H1 (cell line): ENCODE data around the gene MBNL1. TPM values are rescaled to one million over a fixed set of nuclear protein-coding genes. Genes with fewer than 3 reads are reported as not detected.

Experiments
- CTCF ChIA-PET: fragments of 300-600 bp; sonication (Branson Sonifier 250); formaldehyde crosslinking; loops from one replicate; lab custom pipeline; 2021; ENCODE audit not compliant: partially characterized antibody; lab: Charles Lee
- POLR2A ChIA-PET: fragments of 300-600 bp; sonication (Branson Sonifier 250); formaldehyde crosslinking; loops from one replicate; lab custom pipeline; 2021; ENCODE audit warnings: inconsistent platforms; ENCODE audit not compliant: partially characterized antibody; lab: Charles Lee
- DNase-seq, 2 experiments: peaks; one replicate each; pipeline versions ENCODE4 v3.0.0 to v3.0.0-alpha.2; 2010 to 2022; ENCODE audit warnings: low spot score in 2 of 2, low read depth in 1 of 2, mixed read lengths in 1 of 2
- FAIRE-seq: peaks from 2 replicates; lab custom pipeline; 2011; peaks lifted over from hg19 to GRCh38; lab: Jason Lieb, UNC
- H2AFZ ChIP-seq: 2 replicates; pipeline ENCODE4 v1.8.1; 2012; ENCODE audit warnings: low read length, inconsistent platforms
- H2AK5ac ChIP-seq: 2 replicates; pipeline ENCODE4 v1.6.1; 2013; ENCODE audit warnings: low read depth, low read length
- H2BK120ac ChIP-seq: replicated peaks from 2 replicates; pipeline ENCODE3; 2013; ENCODE audit warnings: low read depth, low read length, inconsistent platforms
- H2BK12ac ChIP-seq: 2 replicates; pipeline ENCODE4 v1.6.1; 2013; ENCODE audit warnings: low read depth, low read length
- H2BK15ac ChIP-seq: 2 replicates; pipeline ENCODE4 v1.6.1; 2013; ENCODE audit warnings: low read length
- H2BK20ac ChIP-seq: 2 replicates; pipeline ENCODE4 v1.6.1; 2013; ENCODE audit warnings: low read length
- H2BK5ac ChIP-seq: 2 replicates; pipeline ENCODE4 v1.6.1; 2013; ENCODE audit warnings: low read depth, low read length
- H3K14ac ChIP-seq: 2 replicates; pipeline ENCODE4 v1.6.1; 2013; ENCODE audit warnings: inconsistent platforms; ENCODE audit not compliant: insufficient read length
- H3K18ac ChIP-seq: 2 replicates; pipeline ENCODE4 v1.6.1; 2013; ENCODE audit warnings: low read length; ENCODE audit errors: extremely low read depth
- H3K23ac ChIP-seq: 2 replicates; pipeline ENCODE4 v1.6.1; 2013; ENCODE audit warnings: inconsistent platforms; ENCODE audit not compliant: insufficient read length
- H3K23me2 ChIP-seq: 2 replicates; pipeline ENCODE4 v1.6.1; 2013; ENCODE audit warnings: low read depth, low read length
- H3K27ac ChIP-seq: 2 replicates; pipeline ENCODE4 v1.6.1; 2011; ENCODE audit warnings: low read depth, low read length, inconsistent platforms
- H3K27me3 ChIP-seq, 4 experiments: replicated peaks in 1 of 4; 1 replicate in 1 of 4; 2 replicates in 3 of 4; pipeline versions ENCODE4 v1.6.1 to v1.8.1; 2011 to 2013; ENCODE audit warnings: low read length in 3 of 4, mild to moderate bottlenecking in 3 of 4, inconsistent platforms in 2 of 4, mixed read lengths in 2 of 4, moderate library complexity in 1 of 4; ENCODE audit not compliant: control insufficient read depth in 3 of 4, insufficient read depth in 3 of 4; ENCODE audit errors: extremely low read depth in 1 of 4
- H3K36me3 ChIP-seq, 4 experiments: 2 replicates each; pipeline versions ENCODE4 v1.6.1 to v1.8.1; 2011 to 2013; ENCODE audit warnings: mild to moderate bottlenecking in 4 of 4, low read length in 3 of 4, moderate library complexity in 2 of 4, control low read depth in 1 of 4, inconsistent platforms in 1 of 4; ENCODE audit not compliant: insufficient read depth in 4 of 4, control insufficient read depth in 2 of 4
- H3K4ac ChIP-seq: replicated peaks from 2 replicates; pipeline ENCODE3; 2013; ENCODE audit warnings: low read length, low read depth, mixed read lengths, inconsistent platforms; ENCODE audit not compliant: insufficient read length
- H3K4me1 ChIP-seq, 4 experiments: replicated peaks in 1 of 4; 1 replicate in 1 of 4; 2 replicates in 3 of 4; pipeline versions ENCODE4 v1.6.1 to v1.8.1; 2011 to 2013; ENCODE audit warnings: low read length in 3 of 4, inconsistent platforms in 2 of 4, mixed read lengths in 1 of 4; ENCODE audit not compliant: insufficient read depth in 4 of 4, control insufficient read depth in 3 of 4
- H3K4me2 ChIP-seq, 2 experiments: 2 replicates each; pipeline versions ENCODE4 v1.6.1 to v1.8.1; 2011 to 2013; ENCODE audit warnings: low read depth in 2 of 2, low read length in 2 of 2, control low read depth in 1 of 2, inconsistent platforms in 1 of 2, mild to moderate bottlenecking in 1 of 2; ENCODE audit not compliant: insufficient read depth in 1 of 2
- H3K4me3 ChIP-seq, 4 experiments: fragments of 200-600, 300-600 bp in 1 of 4; sonication (generic), shearing (Covaris generic), sonication (Bioruptor Twin) in 1 of 4; 2 replicates each; pipeline versions ENCODE4 v1.5.1 to v1.8.1; 2011 to 2016; ENCODE audit warnings: low read length in 4 of 4, low read depth in 3 of 4, control low read depth in 2 of 4, inconsistent platforms in 2 of 4, mild to moderate bottlenecking in 2 of 4, mixed read lengths in 1 of 4, moderate library complexity in 1 of 4; ENCODE audit not compliant: insufficient read depth in 2 of 4; ENCODE audit errors: extremely low read depth in 1 of 4
- H3K56ac ChIP-seq: replicated peaks from 2 replicates; pipeline ENCODE3; 2013; ENCODE audit warnings: low read depth, mild to moderate bottlenecking, mixed read lengths, low read length, inconsistent platforms; ENCODE audit not compliant: insufficient read length
- H3K79me1 ChIP-seq: 2 replicates; pipeline ENCODE4 v1.6.1; 2013; ENCODE audit warnings: low read depth, low read length, control low read depth
- H3K79me2 ChIP-seq, 2 experiments: 2 replicates each; pipeline versions ENCODE4 v1.6.1 to v1.8.1; 2012 to 2013; ENCODE audit warnings: low read length in 2 of 2, mild to moderate bottlenecking in 2 of 2, inconsistent platforms in 1 of 2; ENCODE audit not compliant: insufficient read depth in 2 of 2, control insufficient read depth in 1 of 2
- H3K9ac ChIP-seq, 4 experiments: replicated peaks in 1 of 4; 1 replicate in 1 of 4; 2 replicates in 3 of 4; pipeline versions ENCODE4 v1.6.1 to v1.8.1; 2011 to 2013; ENCODE audit warnings: low read depth in 3 of 4, low read length in 3 of 4, control low read depth in 2 of 4, mild to moderate bottlenecking in 2 of 4, moderate library complexity in 2 of 4, inconsistent platforms in 1 of 4; ENCODE audit errors: extremely low read depth in 1 of 4
- H3K9me3 ChIP-seq, 2 experiments: 2 replicates each; pipeline versions ENCODE4 v1.6.1 to v1.8.1; 2012 to 2013; ENCODE audit warnings: mild to moderate bottlenecking in 2 of 2, moderate library complexity in 2 of 2, control low read depth in 1 of 2, inconsistent platforms in 1 of 2, low read depth in 1 of 2, low read length in 1 of 2, mixed read lengths in 1 of 2; ENCODE audit not compliant: insufficient read depth in 2 of 2
- H4K20me1 ChIP-seq, 2 experiments: replicated peaks in 1 of 2; 2 replicates each; pipeline versions ENCODE3 to v1.8.1; 2011 to 2013; ENCODE audit warnings: inconsistent platforms in 2 of 2, low read length in 2 of 2, mild to moderate bottlenecking in 1 of 2; ENCODE audit not compliant: insufficient read depth in 2 of 2, control insufficient read depth in 1 of 2
- H4K5ac ChIP-seq: 2 replicates; pipeline ENCODE4 v1.6.1; 2013; ENCODE audit warnings: low read length, low read depth, mixed read lengths, inconsistent platforms; ENCODE audit not compliant: insufficient read length
- H4K8ac ChIP-seq: 2 replicates; pipeline ENCODE4 v1.8.0; 2013; ENCODE audit warnings: mild to moderate bottlenecking, moderate library complexity, low read length, inconsistent platforms; ENCODE audit not compliant: insufficient read depth; ENCODE audit errors: extremely low read depth
- H4K91ac ChIP-seq: replicated peaks from 2 replicates; pipeline ENCODE3; 2013; ENCODE audit warnings: low read length, mixed read lengths, inconsistent platforms; ENCODE audit not compliant: insufficient read length
- SIX5 ChIP-seq: IDR thresholded peaks from 2 replicates; pipeline ENCODE4 v1.6.1; 2011; ENCODE audit warnings: mild to moderate bottlenecking, low read depth, low read length
- TEAD4 ChIP-seq: IDR thresholded peaks from 2 replicates; pipeline ENCODE4 v1.6.1; 2012; ENCODE audit warnings: low read depth, low read length, inconsistent platforms, mixed read lengths
- WGBS, 2 experiments: shearing (Covaris generic) in 1 of 2; methylation state at CpG; one replicate each; pipeline versions ENCODE4 v1.1.6 to v1.1.7; 2013 to 2015; ENCODE audit warnings: low lambda C conversion rate in 2 of 2, mixed read lengths in 2 of 2, inconsistent platforms in 1 of 2, low coverage in 1 of 2, missing lambda C conversion rate in 1 of 2; ENCODE audit not compliant: insufficient replicate concordance in 2 of 2, insufficient coverage in 1 of 2, insufficient read length in 1 of 2; ENCODE audit errors: extremely low coverage in 1 of 2, missing lambda C conversion rate in 1 of 2; 5-methylcytosine and 5-hydroxymethylcytosine counted together
- polyA plus RNA-seq, 7 experiments: library from polyadenylated mRNA; depleted of rRNA in 3 of 7; stranded (reverse) in 5 of 7; unstranded in 2 of 7; fragments of >200 nt in 5 of 7; fragments of 200-250 nt in 2 of 7; gene quantifications; 1 replicate in 5 of 7; 2 replicates in 1 of 7; 4 replicates in 1 of 7; pipeline versions ENCODE4 v1.2.1 to v1.2.3, GENCODE V29; 2011 to 2013; ENCODE audit warnings: missing spikeins in 2 of 7, mixed read lengths in 2 of 7
- total RNA-seq: library from RNA; stranded (reverse); fragmentation: NEBNext Ultra II Directional; extraction: Animal tissue kit (Norgen Biotek cat#: 25700); gene quantifications from 2 replicates; pipeline ENCODE4 v1.2.1, GENCODE V29; 2021

MBNL1 gene
- total and polyA plus RNA-seq, 2 of the 8 experiments (the other 6 are each of a cell fraction or from before 2014, with no cell fraction given), result 5.0 to 16.4 TPM

DNA sequence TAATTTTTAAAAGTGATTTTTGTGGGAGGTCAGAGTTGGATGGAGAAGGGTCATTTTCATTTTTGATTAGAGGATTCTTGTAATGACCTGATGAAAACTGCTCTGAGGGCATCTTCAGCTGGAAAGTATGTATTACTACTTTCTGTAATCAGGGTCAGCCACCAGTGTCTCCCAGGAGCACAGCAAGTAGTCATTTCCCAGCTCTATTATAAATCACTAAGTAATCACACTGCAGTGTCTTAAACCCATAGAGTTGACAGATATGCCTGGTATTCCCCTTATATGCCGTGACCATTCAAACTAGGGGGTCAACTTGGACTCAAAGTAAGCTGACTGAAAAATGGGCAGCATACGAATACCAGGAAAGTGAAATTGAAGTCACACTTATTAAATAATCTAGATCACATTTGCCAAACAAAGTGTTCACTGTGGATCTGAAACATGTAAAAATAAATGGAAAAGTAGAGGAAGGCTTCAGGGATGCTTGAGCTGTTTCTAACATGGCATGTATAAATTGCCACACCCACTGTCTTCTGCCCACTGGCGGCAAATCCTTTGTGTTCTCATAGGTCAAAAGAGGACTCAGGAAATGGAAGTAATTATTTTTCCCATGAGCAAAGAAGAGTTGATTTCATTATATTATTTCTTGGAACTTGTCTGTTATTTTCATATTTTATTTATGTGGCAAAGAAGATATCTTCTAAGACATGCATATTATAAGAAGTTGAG, 105.7 kb downstream of the MBNL1 start:
- Histone ChIP-seq H3K23me2 (no peaks in the 10 kb centered on the region), H2AFZ (no peak overlapping the region), H3K9ac (no peak overlapping the region), H3K4me1 (peaks cover 0 to 2% (median 0%) of the 10 kb centered on the region in 4 experiments; a peak in 1 of 7 replicates), H2BK15ac (no peak overlapping the region), H3K14ac (no peak overlapping the region), H2BK5ac (no peak overlapping the region), H4K8ac (no peak overlapping the region), H4K91ac (no peak overlapping the region), H2BK20ac (no peak overlapping the region), H3K4me3 (no peak overlapping the region), H3K18ac (no peak overlapping the region), H2BK120ac (no peak overlapping the region), H4K20me1 (peaks cover 0 to 2% of the 10 kb centered on the region in 2 experiments), H4K5ac (no peak overlapping the region), H3K79me2 (peaks cover 0 to 42% of the 10 kb centered on the region in 2 experiments; a peak in 2 of 4 replicates), H2AK5ac (no peak overlapping the region), H3K9me3 (no peaks in the 10 kb centered on the region; a peak in 1 of 4 replicates), H3K27me3 (peaks cover 0 to 1% (median 0%) of the 10 kb centered on the region in 4 experiments; a peak in 1 of 7 replicates), H3K79me1 (no peaks in the 10 kb centered on the region), H3K4ac (no peak overlapping the region), H2BK12ac (no peak overlapping the region), H3K23ac (no peak overlapping the region), H3K36me3 (no peaks in the 10 kb centered on the region), H3K27ac (no peak overlapping the region), H3K4me2 (no peak overlapping the region), H3K56ac (no peak overlapping the region)
- FAIRE-seq (no peak), DNase-seq (no peak)
- WGBS, 2 experiments, result 87% methylated on average over 3 of the region's 3 CpGs; no CpG with 5 or more reads in 1 of the 2 experiments
- TF ChIP-seq TEAD4 (no peak), SIX5 (no peak)
- ChIA-PET POLR2A (no interaction called here), CTCF (interaction anchor here (1.0 to 1.6 kb wide), 3 partner anchors 11 to 149 kb away, joined by 3 to 6 read pairs (median 4); no protein-coding TSS in a partner anchor)
